SK-N-SH (cell line): Measurements from ENCODE around the gene CACNG5. TPM values are rescaled to one million over a fixed set of nuclear protein-coding genes. Genes with fewer than 3 reads are reported as not detected.

ENCODE experiments used
- CTCF ChIA-PET: fragments of 300-600, 350-600 bp; formaldehyde crosslinking; extraction: SDS; loops from one replicate; lab custom pipeline; 2021; lab: Yijun Ruan, JAX
- POLR2A ChIA-PET: fragments of 350-600 bp; sonication (Branson Sonifier 250); formaldehyde crosslinking; extraction: SDS; loops from one replicate; lab custom pipeline; 2020; ENCODE audit warnings: antibody characterized with exemption, inconsistent platforms; lab: Yijun Ruan, JAX
- DNase-seq: peaks from one replicate; pipeline ENCODE4 v3.0.0; 2012
- H2AFZ ChIP-seq: fragments of 200-600 bp; sonication (generic); 2 replicates; pipeline ENCODE4 v1.8.1; 2016; ENCODE audit warnings: antibody characterized with exemption, mild to moderate bottlenecking, low read depth
- H3F3A ChIP-seq: fragments of 200-600 bp; sonication (generic); replicated peaks from 2 replicates; pipeline ENCODE3; 2016; ENCODE audit warnings: antibody characterized with exemption, mild to moderate bottlenecking; ENCODE audit not compliant: insufficient read depth
- H3K27ac ChIP-seq, 2 experiments: fragments of 200-500 bp in 1 of 2; fragments of 200-600 bp in 1 of 2; sonication (Bioruptor generic) in 1 of 2; sonication (generic), shearing (Covaris generic) in 1 of 2; 2 replicates each; pipeline versions ENCODE4 v1.5.1 to v1.6.1; 2014 to 2016; ENCODE audit warnings: low read depth in 2 of 2, inconsistent platforms in 1 of 2, low read length in 1 of 2, mild to moderate bottlenecking in 1 of 2, mixed read lengths in 1 of 2
- H3K27me3 ChIP-seq: fragments of 200-600 bp; sonication (generic), shearing (Covaris generic); 2 replicates; pipeline ENCODE4 v1.6.1; 2016; ENCODE audit warnings: mixed run types; ENCODE audit not compliant: insufficient read depth
- H3K36me3 ChIP-seq, 2 experiments: fragments of 200-500 bp in 1 of 2; fragments of 200-600 bp in 1 of 2; sonication (Bioruptor generic) in 1 of 2; sonication (generic) in 1 of 2; replicated peaks in 1 of 2; 2 replicates each; pipeline versions ENCODE3 to v1.5.1; 2014 to 2016; ENCODE audit warnings: low read length in 1 of 2, mild to moderate bottlenecking in 1 of 2; ENCODE audit not compliant: insufficient read depth in 2 of 2, control insufficient read depth in 1 of 2
- H3K4me1 ChIP-seq, 2 experiments: fragments of 200-500 bp in 1 of 2; fragments of 200-600 bp in 1 of 2; sonication (Bioruptor generic) in 1 of 2; sonication (generic), shearing (Covaris generic) in 1 of 2; 2 replicates each; pipeline versions ENCODE4 v1.5.1 to v1.6.1; 2014 to 2016; ENCODE audit warnings: low read depth in 1 of 2, low read length in 1 of 2, mixed run types in 1 of 2; ENCODE audit not compliant: insufficient read depth in 2 of 2, control insufficient read depth in 1 of 2
- H3K4me2 ChIP-seq: fragments of 200-600 bp; sonication (generic), shearing (Covaris generic); 2 replicates; pipeline ENCODE4 v1.6.1; 2017; ENCODE audit warnings: mixed run types
- H3K4me3 ChIP-seq, 2 experiments: fragments of 200-500 bp in 1 of 2; fragments of 200-600 bp in 1 of 2; sonication (Bioruptor generic) in 1 of 2; sonication (generic), shearing (Covaris generic) in 1 of 2; 2 replicates each; pipeline versions ENCODE4 v1.5.1 to v1.8.1; 2014 to 2016; ENCODE audit warnings: low read depth in 2 of 2, inconsistent platforms in 1 of 2, low read length in 1 of 2, mild to moderate bottlenecking in 1 of 2, mixed read lengths in 1 of 2, moderate library complexity in 1 of 2
- H3K79me2 ChIP-seq: fragments of 200-600 bp; sonication (generic); 2 replicates; pipeline ENCODE4 v1.8.1; 2017; ENCODE audit warnings: mild to moderate bottlenecking; ENCODE audit not compliant: insufficient read depth
- H3K9ac ChIP-seq: fragments of 200-600 bp; sonication (generic); 2 replicates; pipeline ENCODE4 v1.6.1; 2017; ENCODE audit warnings: mixed run types
- H3K9me2 ChIP-seq: fragments of 200-600 bp; sonication (generic); 2 replicates; pipeline ENCODE4 v1.6.1; 2017; ENCODE audit warnings: mixed run types
- H3K9me3 ChIP-seq: fragments of 200-600 bp; sonication (generic); 2 replicates; pipeline ENCODE4 v1.6.1; 2017; ENCODE audit warnings: mixed run types, mild to moderate bottlenecking, moderate library complexity
- H4K20me1 ChIP-seq: fragments of 200-600 bp; sonication (generic); 2 replicates; pipeline ENCODE4 v1.6.1; 2017; ENCODE audit warnings: mild to moderate bottlenecking, mixed run types; ENCODE audit not compliant: insufficient read depth
- CHD2 ChIP-seq: fragments of 150-350 bp; IDR thresholded peaks from 2 replicates; pipeline ENCODE4 v1.6.1; 2018; ENCODE audit warnings: low read length; ENCODE audit not compliant: partially characterized antibody
- CTCF ChIP-seq: fragments of 200-600 bp; sonication (generic); IDR thresholded peaks from 2 replicates; pipeline ENCODE4 v1.6.1; 2017; ENCODE audit warnings: antibody characterized with exemption, mild to moderate bottlenecking, moderate library complexity
- EP300 ChIP-seq, 2 experiments: IDR thresholded peaks; 2 replicates each; pipeline versions ENCODE4 v1.4.0 to v1.6.1; 2012; ENCODE audit warnings: borderline replicate concordance in 1 of 2, low read depth in 1 of 2, low read length in 1 of 2
- EZH2phosphoT487 ChIP-seq: fragments of 200-600 bp; sonication (generic); IDR thresholded peaks from 2 replicates; pipeline ENCODE4 v1.6.1; 2017; ENCODE audit warnings: low read depth, mixed run types, mild to moderate bottlenecking, antibody characterized with exemption, moderate library complexity, borderline replicate concordance
- FOSL2 ChIP-seq: IDR thresholded peaks from 2 replicates; pipeline ENCODE4 v1.4.0; 2012; ENCODE audit warnings: low read depth, mild to moderate bottlenecking, moderate library complexity, borderline replicate concordance
- FOXM1 ChIP-seq: IDR thresholded peaks from 2 replicates; pipeline ENCODE4 v1.4.0; 2012; ENCODE audit warnings: low read depth, mild to moderate bottlenecking
- GATA2 ChIP-seq: sonication (generic); formaldehyde crosslinking; IDR thresholded peaks from 2 replicates; pipeline ENCODE4 v1.5.0; 2020; ENCODE audit warnings: mild to moderate bottlenecking, missing genetic modification reagents
- IRF3 ChIP-seq: fragments of 150-350 bp; IDR thresholded peaks from 2 replicates; pipeline ENCODE4 v1.6.1; 2016; ENCODE audit warnings: mild to moderate bottlenecking, low read depth, low read length
- JUND ChIP-seq: IDR thresholded peaks from 2 replicates; pipeline ENCODE4 v1.4.0; 2012
- MEF2A ChIP-seq: IDR thresholded peaks from 2 replicates; pipeline ENCODE4 v1.4.0; 2012; ENCODE audit warnings: low read depth, borderline replicate concordance
- NRF1 ChIP-seq: IDR thresholded peaks from 2 replicates; pipeline ENCODE4 v1.6.1; 2012; ENCODE audit warnings: low read depth, mild to moderate bottlenecking, low read length
- RFX5 ChIP-seq: IDR thresholded peaks from 2 replicates; pipeline ENCODE4 v1.6.1; 2012; ENCODE audit warnings: mild to moderate bottlenecking, improper control_type of control experiment, low read length
- RXRA ChIP-seq: IDR thresholded peaks from 2 replicates; pipeline ENCODE4 v1.4.0; 2012; ENCODE audit warnings: low read depth, mild to moderate bottlenecking, borderline replicate concordance
- YY1 ChIP-seq: IDR thresholded peaks from 2 replicates; pipeline ENCODE4 v1.4.0; 2012; ENCODE audit warnings: low read depth, mild to moderate bottlenecking
- ZBTB33 ChIP-seq: IDR thresholded peaks from 2 replicates; pipeline ENCODE4 v1.4.0; 2012; ENCODE audit warnings: low read depth, borderline replicate concordance
- WGBS: methylation state at CpG from one replicate; pipeline ENCODE4 v1.1.6; 2017; ENCODE audit warnings: low lambda C conversion rate; 5-methylcytosine and 5-hydroxymethylcytosine counted together
- polyA plus RNA-seq, 3 experiments: library from polyadenylated mRNA; depleted of rRNA; stranded (reverse); fragments of >200 nt; gene quantifications; 2 replicates each; pipeline ENCODE4 v1.2.3, GENCODE V29; 2012

Gene CACNG5
- polyA plus RNA-seq, 1 of the 3 experiments (the other 2 are of a cell fraction), result 0.10 TPM

- no peak for TF ChIP-seq FOXM1
Measured at GRCh38 chr17:66848496-66848895, 13.6 kb downstream of the CACNG5 start (continued).

GRCh38 chr17:66849032-66849655 lies 14.2 kb downstream of the CACNG5 start:
- no peak for DNase-seq
- POLR2A ChIA-PET, result no interaction called here
- no peaks in the 10 kb centered on the region for H3K36me3 ChIP-seq
- no peaks in the 10 kb centered on the region for H3F3A ChIP-seq
- no peak overlapping the region for H3K4me2 ChIP-seq
- H4K20me1 ChIP-seq, result no peaks in the 10 kb centered on the region
- H3K4me3 ChIP-seq, result no peak overlapping the region
- no peak for TF ChIP-seq RFX5
- no peak for TF ChIP-seq RXRA
- TF ChIP-seq YY1, result no peak
- TF ChIP-seq MEF2A, result no peak
- no peak for TF ChIP-seq JUND
- no peak for TF ChIP-seq EP300 (IDR thresholded peaks at IDR 0.05; ENCODE audit: borderline replicate concordance in 1 of 2, low read depth in 1 of 2, low read length in 1 of 2)
- no peak for TF ChIP-seq IRF3
- H3K4me1 ChIP-seq, result no peaks in the 10 kb centered on the region
- H3K27ac ChIP-seq, result no peak overlapping the region
- no peaks in the 10 kb centered on the region for H3K9me2 ChIP-seq
- H3K9ac ChIP-seq, result no peak overlapping the region
- 63% methylated on average over 14 of the region's 14 CpGs for WGBS
- no peaks in the 10 kb centered on the region; the same call in 1 of the 2 replicates for H3K9me3 ChIP-seq
- CTCF ChIA-PET, result no interaction called here
- no peaks in the 10 kb centered on the region for H3K79me2 ChIP-seq
- no peak overlapping the region for H2AFZ ChIP-seq
- peaks cover 4% of the 10 kb centered on the region; the same call in 1 of the 2 replicates for H3K27me3 ChIP-seq

GRCh38 chr17:66849851-66850580 lies 15.1 kb downstream of the CACNG5 start:
- POLR2A ChIA-PET, result no interaction called here
- CTCF ChIA-PET, result no interaction called here
- H3F3A ChIP-seq, result no peaks in the 10 kb centered on the region
- no peaks in the 10 kb centered on the region for H3K9me2 ChIP-seq
- DNase-seq, result no peak
- no peaks in the 10 kb centered on the region for H3K79me2 ChIP-seq
- no peaks in the 10 kb centered on the region for H4K20me1 ChIP-seq
- WGBS, result 58% methylated on average over 4 of the region's 4 CpGs
- H3K4me2 ChIP-seq, result no peak overlapping the region
- H3K9ac ChIP-seq, result no peak overlapping the region
- H3K9me3 ChIP-seq, result no peaks in the 10 kb centered on the region; the same call in 1 of the 2 replicates
- H3K4me1 ChIP-seq, result no peaks in the 10 kb centered on the region
- TF ChIP-seq FOSL2 (no peak), NRF1 (no peak), CTCF (no peak), CHD2 (no peak), GATA2 (CRISPR knock-in tag) (no peak), EZH2phosphoT487 (no peak), ZBTB33 (no peak)
- H3K27ac ChIP-seq, result no peak overlapping the region
- H3K27me3 ChIP-seq, result peaks cover 4% of the 10 kb centered on the region; the same call in 1 of the 2 replicates
- no peak overlapping the region for H2AFZ ChIP-seq
- no peaks in the 10 kb centered on the region for H3K36me3 ChIP-seq
- H3K4me3 ChIP-seq, result no peak overlapping the region
